VCaP (cell line): ENCODE results near the gene NRIP2.

Source experiments
- H3K27ac ChIP-seq: fragments of 450-650 bp; 2 replicates; pipeline ENCODE4 v1.5.1; 2017
- CTCF ChIP-seq: fragments of 450-650 bp; conservative IDR thresholded peaks from 2 replicates; pipeline ENCODE4 v1.5.1; 2017; ENCODE audit warnings: mild to moderate bottlenecking, moderate library complexity

NRIP2 gene

GRCh38 chr12:2801044-2801783 is 33.6 kb downstream of the NRIP2 start:
- no peak for TF ChIP-seq CTCF

GRCh38 chr12:2800046-2800570 is 34.7 kb downstream of the NRIP2 start:
- no peak for TF ChIP-seq CTCF
- H3K27ac ChIP-seq, result peak overlapping the region; percentile 97

More at GRCh38 chr12:2801044-2801783, 33.6 kb downstream of the NRIP2 start:
- H3K27ac ChIP-seq, result peak overlapping the region; percentile 97

- peak; percentile 23; the same call in 1 of the 2 replicates for TF ChIP-seq CTCF
- peak overlapping the region; percentile 97 for H3K27ac ChIP-seq
Observed at GRCh38 chr12:2797721-2798418, 37.0 kb downstream of the NRIP2 start.

GRCh38 chr12:2796187-2796666 is 38.6 kb downstream of the NRIP2 start:
- H3K27ac ChIP-seq, result peak overlapping the region; percentile 97
- TF ChIP-seq CTCF, result peak; percentile 48

- H3K27ac ChIP-seq, result peak overlapping the region; percentile 97
- TF ChIP-seq CTCF, result no peak
Observed at GRCh38 chr12:2795291-2796186, 39.3 kb downstream of the NRIP2 start.

- no peak for TF ChIP-seq CTCF
- H3K27ac ChIP-seq, result peak within 1 kb of the TSS; percentile 97
Observed at GRCh38 chr12:2794736-2795289, 40.0 kb downstream of the NRIP2 start, which contains the start of gene FKBP4. FKBP4 (plus strand) TSS chr12:2794970; CDS start chr12:2795140, 170 bp downstream.
